Bone marrow (tissue), 2 donors: ENCODE data around the gene FARS2.

Experiments used
- DNase-seq, 2 donors: peaks; one replicate each; lab custom pipeline; 2025; lab: John Stamatoyannopoulos, UW

The FARS2 gene

DNA sequence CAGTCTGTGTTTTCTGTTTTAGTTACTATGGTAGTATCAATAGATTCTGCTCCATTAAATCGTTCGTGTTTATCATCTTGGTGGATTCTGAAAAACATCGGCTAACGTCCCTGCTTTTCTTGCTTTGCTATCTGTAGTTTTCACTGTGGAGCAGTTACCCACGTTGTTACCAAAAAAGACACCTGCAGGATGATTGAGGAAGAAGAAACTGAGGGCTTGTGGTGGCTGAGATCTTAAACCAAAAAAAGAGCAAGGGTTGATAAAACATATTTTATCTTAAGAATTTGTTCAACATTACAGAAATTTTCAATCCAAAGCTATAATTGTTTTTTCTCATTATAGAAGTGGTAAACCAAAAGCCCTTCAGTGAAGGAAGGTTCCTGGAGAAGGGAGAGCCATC lies 166.3 kb downstream of the FARS2 start:
- peak in 1 of 2 donors; percentile 0 for DNase-seq

DNA sequence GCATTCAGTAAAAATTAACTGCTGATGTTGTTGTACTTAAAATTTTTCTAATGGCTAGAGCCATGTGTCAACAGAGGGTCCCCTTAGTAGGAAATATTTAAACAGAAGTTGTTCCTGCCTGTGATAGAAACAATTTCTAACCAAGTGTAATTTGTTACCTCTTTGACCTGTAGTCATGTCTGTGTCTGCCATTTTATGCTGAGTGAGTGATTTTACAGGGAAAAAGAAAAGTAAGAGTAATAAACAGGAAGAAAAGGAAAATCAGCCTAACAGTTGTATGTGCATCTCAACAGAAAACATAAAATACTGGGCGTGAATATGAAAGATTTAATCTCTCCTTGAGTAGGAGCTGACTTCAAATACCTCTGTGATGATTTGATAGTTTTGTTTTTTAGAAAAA lies 172.0 kb downstream of the FARS2 start:
- DNase-seq: no peak

DNA sequence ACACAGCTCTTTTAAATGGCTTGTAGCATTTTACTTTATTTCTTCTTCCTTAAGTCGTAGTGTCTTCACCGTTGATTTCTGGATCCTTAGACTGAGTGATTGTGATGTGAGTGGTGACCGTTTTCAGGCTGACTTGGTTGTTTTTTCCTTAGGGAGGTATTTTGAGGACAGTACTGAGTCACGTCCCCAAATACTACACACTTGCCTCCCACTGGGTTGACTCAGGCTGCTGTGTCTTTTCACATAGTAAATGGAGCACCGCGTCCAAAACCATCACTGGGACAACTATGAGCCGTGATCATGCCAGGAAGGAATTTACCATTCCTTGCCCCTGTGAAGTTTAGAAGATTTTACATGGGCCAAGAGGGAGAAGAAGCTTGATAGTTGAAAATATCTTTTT lies 174.1 kb downstream of the FARS2 start:
- DNase-seq: no peak

GRCh38 chr6:5438922-5439584 lies 177.7 kb downstream of the FARS2 start:
- DNase-seq: no peak

- no peak for DNase-seq
Measured at GRCh38 chr6:5439749-5440148, 178.4 kb downstream of the FARS2 start.

- DNase-seq: no peak
Measured at GRCh38 chr6:5442319-5442718, 181.0 kb downstream of the FARS2 start.

DNA sequence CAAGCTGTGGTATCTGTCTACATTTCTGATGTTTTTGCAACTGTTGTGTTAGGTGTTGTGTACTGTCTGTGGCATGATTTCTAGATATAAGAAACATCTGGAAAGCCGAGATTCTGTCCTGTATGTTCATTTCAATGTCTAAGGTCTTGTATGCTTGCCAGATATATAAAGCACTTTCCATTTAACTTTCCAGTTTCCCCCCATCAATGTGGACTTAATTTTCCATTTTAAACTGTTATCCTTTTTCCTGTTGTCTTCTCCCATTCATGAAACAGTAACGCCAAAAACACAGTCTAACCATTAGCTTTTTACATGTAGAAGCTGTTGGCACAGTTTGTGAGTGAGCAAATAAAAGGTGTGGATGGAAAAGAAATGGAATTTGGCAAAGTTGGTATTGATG lies 181.6 kb downstream of the FARS2 start:
- DNase-seq: no peak

GRCh38 chr6:5443491-5443890 lies 182.2 kb downstream of the FARS2 start:
- no peak for DNase-seq

DNA sequence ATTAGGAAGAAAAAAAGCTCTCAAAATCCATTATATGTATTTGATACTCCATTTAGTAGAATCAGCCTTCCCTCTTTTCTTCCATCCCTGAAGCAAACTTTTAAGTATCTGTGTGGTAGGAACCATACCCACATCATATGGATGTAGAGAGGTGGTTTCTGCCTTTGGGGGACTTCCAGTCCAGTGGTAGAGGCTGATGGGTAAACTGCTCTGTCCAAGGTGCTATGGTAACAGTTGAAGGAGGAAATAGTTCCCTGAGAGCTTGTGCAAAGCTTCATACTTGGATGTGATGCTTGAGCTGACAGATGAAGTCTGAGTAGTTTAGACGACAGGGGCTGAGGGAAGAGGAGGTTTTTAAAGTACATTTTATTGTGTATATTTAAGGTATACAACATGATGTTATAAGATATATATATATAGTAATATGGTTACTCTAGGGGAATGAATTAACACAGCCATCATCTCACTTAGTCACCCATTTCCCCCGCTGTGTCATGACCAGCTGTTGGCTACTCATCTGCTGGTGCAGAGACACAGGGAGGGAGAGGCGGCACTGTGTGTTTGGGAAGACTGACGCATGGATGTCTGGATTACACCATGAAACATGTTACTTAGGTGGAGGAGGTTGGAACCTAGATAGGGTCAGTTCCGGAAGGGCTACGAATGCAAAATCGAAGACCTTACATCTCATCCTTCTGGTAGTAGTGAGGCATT lies 185.2 kb downstream of the FARS2 start:
- DNase-seq: no peak

- no peak for DNase-seq
Measured at GRCh38 chr6:5447921-5448320, 186.6 kb downstream of the FARS2 start.

GRCh38 chr6:5450073-5450472 lies 188.8 kb downstream of the FARS2 start:
- no peak for DNase-seq

DNA sequence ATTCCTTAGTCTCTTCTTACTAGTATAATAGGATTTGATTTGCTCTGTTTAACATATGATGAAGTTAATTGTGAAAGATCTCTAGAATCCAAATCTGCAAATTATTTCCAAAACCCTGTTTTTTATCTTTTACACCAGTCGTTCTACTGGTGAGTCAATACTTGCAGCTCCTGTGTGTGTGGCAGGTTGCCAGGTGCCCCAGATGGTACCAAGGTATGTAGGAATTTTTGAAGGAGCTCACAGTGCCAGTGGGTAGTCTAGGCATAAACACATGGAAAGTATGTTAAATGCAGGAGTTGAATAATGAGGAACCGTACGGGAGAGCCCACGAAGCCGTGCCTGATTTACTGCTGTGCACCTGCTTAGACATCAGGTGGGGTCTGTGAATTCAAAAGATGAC lies 192.2 kb downstream of the FARS2 start:
- DNase-seq: no peak

DNA sequence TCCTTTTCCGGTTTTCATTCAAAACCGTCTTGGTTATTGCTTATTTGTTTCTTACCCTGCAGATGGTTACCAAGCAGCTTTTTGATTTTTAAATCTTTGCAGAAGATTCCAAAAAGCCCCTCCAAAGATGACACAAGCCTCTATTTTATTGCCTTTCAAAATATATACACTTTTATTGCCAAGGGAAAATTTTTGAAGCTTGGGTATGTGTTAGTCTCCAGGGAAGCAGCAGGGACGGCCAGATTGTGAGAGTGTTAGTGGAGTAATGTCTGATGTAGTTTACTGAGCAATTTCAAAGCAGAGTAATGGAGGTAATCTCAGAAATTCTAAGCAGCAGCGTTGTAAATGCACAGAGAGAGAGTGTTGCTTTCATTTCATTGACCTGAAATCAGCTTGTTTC lies 193.8 kb downstream of the FARS2 start:
- DNase-seq: no peak

- no peak for DNase-seq
Measured at GRCh38 chr6:5457041-5457440, 195.7 kb downstream of the FARS2 start.

GRCh38 chr6:5457983-5458683 lies 196.8 kb downstream of the FARS2 start:
- no peak for DNase-seq

DNA sequence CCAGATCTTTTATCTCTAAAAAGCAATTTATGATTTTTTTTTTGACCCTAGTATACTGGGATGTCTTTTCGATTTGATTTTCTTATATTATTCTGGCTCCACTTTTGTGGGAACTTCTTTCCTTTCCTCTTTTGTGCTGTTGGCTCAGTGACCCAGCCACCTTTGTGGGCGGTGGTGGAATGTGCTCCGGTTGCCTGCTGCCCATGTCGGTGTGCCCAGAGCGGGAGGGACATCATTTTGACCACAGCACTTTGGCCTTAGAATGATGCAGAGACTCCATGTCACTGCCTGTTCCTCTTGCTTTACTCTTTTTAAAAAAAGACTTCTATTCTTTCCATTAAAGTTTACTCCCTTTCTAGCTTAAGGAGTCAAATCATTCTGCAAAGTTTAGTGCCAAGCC lies 198.0 kb downstream of the FARS2 start:
- no peak for DNase-seq

DNA sequence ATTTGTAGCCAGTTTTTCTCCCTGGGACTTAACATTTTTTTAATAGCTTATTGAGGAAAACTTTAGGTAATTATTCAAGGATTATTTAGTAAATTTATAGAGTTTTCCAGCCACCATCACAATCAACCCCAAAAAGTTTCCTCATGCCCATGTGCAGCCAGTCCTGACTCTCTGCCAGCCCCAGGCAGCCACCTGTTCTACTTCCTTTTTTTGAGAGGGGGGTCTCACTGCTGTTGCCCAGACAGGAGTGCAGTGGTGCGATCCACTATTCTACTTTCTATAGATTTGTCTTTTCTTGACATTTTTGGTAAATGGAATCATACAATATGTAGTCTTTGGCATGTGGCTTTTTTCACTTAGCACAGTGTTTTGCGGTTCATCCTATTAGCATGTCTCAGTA lies 200.1 kb downstream of the FARS2 start:
- DNase-seq: no peak

DNA sequence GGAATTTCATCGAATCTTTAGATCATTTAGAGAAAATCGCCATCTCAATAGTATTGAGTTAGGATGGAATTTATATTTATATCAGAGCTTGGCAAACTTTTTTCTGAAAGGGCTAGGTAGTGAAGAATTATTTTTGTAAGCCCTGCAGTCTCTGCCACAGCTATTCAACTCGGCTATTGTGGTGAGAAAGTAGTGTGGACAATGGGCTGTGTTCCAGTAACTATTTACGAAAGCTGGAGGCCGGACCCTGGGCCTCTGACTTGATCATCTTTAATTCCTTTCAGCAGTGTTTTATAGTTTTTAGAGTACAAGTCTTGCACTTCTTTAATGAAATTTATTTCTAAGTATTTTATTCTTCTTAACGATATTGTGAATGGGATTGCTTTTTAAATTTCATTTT lies 201.5 kb downstream of the FARS2 start:
- DNase-seq: no peak

GRCh38 chr6:5463690-5464089 lies 202.4 kb downstream of the FARS2 start:
- no peak for DNase-seq

DNA sequence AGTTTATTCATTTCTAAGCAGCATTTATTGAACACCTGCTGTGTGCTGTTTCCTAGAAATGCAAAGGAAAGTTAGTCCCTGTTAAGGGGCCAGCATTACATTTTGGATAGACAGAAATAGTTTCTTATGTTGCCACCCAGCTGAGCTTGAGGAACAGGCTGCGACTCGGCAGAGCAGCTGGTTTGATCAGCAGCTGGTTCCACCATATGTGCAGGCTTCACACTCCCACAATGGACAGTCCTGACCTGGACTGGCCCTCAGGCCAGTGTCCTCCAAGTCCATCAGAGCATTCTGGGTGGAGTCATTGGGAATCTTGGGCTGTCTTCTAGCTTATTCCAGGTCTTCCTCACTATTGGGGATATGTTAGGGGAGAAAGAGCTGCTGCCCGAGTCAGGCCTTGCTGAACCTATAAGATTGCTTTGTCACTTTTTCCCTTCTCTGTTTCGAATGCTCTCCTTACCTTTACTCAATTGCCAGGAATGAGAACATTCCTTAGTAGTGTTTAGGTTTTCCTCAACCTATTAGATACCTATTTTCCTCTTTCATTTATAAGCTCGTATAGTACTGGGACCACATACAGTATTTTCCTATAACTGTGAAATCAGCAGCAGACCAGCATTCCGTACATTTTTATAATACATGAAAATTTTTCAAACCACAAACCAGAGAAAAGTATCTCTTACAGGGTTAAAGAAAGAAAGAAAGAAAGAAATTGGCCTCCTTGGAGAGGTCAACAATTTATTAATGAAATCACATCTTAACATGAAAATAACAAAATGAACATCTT lies 203.0 kb downstream of the FARS2 start:
- DNase-seq: no peak

- no peak for DNase-seq
Measured at GRCh38 chr6:5466281-5467136, 205.2 kb downstream of the FARS2 start.

GRCh38 chr6:5468586-5468985 lies 207.3 kb downstream of the FARS2 start:
- DNase-seq: no peak
